Astrocyte (in vitro differentiated cells and primary cell): ENCODE results near the gene WNT16.

Experiments used
- EZH2 ChIP-seq: IDR thresholded peaks from 2 replicates; pipeline ENCODE4 v1.6.1; 2012; ENCODE audit warnings: mild to moderate bottlenecking, low read length, inconsistent platforms; ENCODE audit not compliant: insufficient read depth
- TF ChIP-seq, protein P1 (sequence below): IDR thresholded peaks from 2 replicates; pipeline ENCODE4 v1.5.1; 2011; ENCODE audit warnings: low read depth, mild to moderate bottlenecking, inconsistent platforms, low read length, moderate library complexity; ENCODE audit not compliant: insufficient read depth

DNA sequence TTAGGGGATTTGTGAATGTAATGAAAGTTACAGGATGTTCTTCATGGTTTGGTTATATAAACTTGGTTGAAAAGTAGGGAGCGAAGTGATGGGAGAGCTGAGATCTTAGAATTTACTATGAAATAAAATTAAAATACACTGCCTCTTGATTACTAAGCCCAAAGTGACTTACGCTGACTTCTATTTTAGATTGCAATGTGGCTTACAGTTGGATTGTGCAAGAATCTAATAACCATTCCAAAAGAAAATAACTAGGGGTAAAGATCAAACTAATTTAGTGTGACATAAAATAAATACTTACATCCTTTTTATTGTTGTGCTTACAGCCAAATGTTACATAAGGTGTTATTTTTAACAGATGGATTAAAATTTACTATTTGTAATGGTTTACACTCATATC is 15.3 kb downstream of the WNT16 start:
- TF ChIP-seq, protein P1, sequence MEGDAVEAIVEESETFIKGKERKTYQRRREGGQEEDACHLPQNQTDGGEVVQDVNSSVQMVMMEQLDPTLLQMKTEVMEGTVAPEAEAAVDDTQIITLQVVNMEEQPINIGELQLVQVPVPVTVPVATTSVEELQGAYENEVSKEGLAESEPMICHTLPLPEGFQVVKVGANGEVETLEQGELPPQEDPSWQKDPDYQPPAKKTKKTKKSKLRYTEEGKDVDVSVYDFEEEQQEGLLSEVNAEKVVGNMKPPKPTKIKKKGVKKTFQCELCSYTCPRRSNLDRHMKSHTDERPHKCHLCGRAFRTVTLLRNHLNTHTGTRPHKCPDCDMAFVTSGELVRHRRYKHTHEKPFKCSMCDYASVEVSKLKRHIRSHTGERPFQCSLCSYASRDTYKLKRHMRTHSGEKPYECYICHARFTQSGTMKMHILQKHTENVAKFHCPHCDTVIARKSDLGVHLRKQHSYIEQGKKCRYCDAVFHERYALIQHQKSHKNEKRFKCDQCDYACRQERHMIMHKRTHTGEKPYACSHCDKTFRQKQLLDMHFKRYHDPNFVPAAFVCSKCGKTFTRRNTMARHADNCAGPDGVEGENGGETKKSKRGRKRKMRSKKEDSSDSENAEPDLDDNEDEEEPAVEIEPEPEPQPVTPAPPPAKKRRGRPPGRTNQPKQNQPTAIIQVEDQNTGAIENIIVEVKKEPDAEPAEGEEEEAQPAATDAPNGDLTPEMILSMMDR: no peak
- no peak for TF ChIP-seq EZH2
